Muscle layer of duodenum (tissue), 2 donors: Measurements from ENCODE around the gene ADGRB2.

Experiments used
- H3K27ac ChIP-seq: one replicate; pipeline ENCODE4 v1.7.0; 2013; ENCODE audit warnings: mild to moderate bottlenecking, low read length
- H3K27me3 ChIP-seq: one replicate; pipeline ENCODE4 v1.7.0; 2013; ENCODE audit warnings: low read depth, mild to moderate bottlenecking, control low read depth, low read length
- H3K36me3 ChIP-seq, 2 donors: one replicate each; pipeline ENCODE4 v1.7.0; 2013; ENCODE audit warnings: low read length in 2 of 2, control low read depth in 1 of 2, mild to moderate bottlenecking in 1 of 2; ENCODE audit not compliant: insufficient read depth in 2 of 2, control insufficient read depth in 1 of 2
- H3K4me1 ChIP-seq, 2 donors: one replicate each; pipeline ENCODE4 v1.7.0; 2013; ENCODE audit warnings: low read length in 2 of 2, mild to moderate bottlenecking in 2 of 2, control low read depth in 1 of 2, moderate library complexity in 1 of 2; ENCODE audit not compliant: insufficient read depth in 2 of 2, control insufficient read depth in 1 of 2
- H3K4me3 ChIP-seq, 2 donors: one replicate each; pipeline ENCODE4 v1.7.0; 2013; ENCODE audit warnings: low read length in 2 of 2, low read depth in 1 of 2, mild to moderate bottlenecking in 1 of 2
- H3K9me3 ChIP-seq, 2 donors: one replicate each; pipeline ENCODE4 v1.7.0; 2013; ENCODE audit warnings: low read length in 2 of 2, control low read depth in 1 of 2, mild to moderate bottlenecking in 1 of 2; ENCODE audit not compliant: control insufficient read depth in 1 of 2
- donor health status: healthy.

Gene ADGRB2

DNA sequence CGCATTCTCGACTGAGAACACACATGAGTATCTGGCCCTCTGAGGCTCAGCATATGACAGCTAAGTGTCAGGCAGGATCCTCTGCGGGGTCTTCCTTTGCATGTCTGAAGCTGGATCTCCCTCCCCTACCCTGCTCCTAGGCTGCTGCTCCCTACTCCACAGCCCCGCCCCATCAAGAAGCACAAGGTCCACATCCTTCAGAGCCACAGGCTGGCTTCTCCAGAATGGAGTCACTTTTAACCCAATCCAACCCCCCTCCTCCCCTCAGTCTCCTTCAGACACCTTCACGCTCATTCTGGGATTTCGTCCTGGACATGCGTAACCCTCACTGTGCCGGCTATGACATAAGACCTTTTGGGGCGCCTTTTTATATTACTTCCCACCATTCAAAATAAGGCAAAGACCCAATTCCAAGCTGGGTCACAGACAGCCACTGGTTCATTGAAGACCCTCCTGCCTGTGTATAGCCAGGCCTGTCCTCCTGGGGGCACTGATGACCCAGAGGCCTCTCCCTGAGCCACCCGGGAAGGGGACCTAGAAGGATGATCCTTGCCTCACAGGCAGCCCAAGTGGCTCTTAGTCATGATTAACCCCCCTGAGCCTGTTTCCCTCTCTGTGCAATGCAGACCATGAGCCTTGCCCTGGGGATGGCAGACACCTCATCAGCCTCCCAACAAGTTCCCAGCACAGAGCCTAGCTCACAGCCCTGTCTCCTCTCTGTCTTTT, 4.7 kb downstream of the ADGRB2 start:
- H3K27ac ChIP-seq, result no peak overlapping the region
- no peaks in the 10 kb centered on the region for H3K36me3 ChIP-seq
- H3K4me1 ChIP-seq, result peaks cover 3 to 37% of the 10 kb centered on the region in 2 donors
- H3K27me3 ChIP-seq, result peaks cover 23% of the 10 kb centered on the region
- H3K4me3 ChIP-seq, result no peak overlapping the region
- no peaks in the 10 kb centered on the region for H3K9me3 ChIP-seq

DNA sequence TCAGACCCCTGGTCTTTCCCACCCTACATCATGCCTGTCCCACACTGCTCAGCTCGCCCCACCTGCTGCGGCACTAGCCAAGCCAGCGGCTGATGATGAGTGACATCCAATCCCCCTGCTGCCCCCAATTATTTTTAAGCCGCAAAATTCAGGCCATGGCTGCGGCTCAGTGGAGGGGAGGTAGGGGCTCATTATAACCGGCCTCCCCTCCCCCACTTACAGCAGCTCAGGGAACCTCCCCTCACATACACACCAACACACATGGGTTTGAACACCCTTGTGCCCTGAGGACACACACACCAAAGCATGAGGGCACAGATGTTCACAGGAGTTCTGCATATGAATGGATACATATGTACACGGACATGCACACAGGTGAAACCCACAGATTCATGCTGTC, 5.3 kb downstream of the ADGRB2 start:
- peaks cover 6 to 39% of the 10 kb centered on the region in 2 donors for H3K4me1 ChIP-seq
- H3K36me3 ChIP-seq, result no peaks in the 10 kb centered on the region
- no peaks in the 10 kb centered on the region for H3K9me3 ChIP-seq
- H3K27ac ChIP-seq, result no peak overlapping the region
- peaks cover 22% of the 10 kb centered on the region for H3K27me3 ChIP-seq
- H3K4me3 ChIP-seq, result no peak overlapping the region

DNA sequence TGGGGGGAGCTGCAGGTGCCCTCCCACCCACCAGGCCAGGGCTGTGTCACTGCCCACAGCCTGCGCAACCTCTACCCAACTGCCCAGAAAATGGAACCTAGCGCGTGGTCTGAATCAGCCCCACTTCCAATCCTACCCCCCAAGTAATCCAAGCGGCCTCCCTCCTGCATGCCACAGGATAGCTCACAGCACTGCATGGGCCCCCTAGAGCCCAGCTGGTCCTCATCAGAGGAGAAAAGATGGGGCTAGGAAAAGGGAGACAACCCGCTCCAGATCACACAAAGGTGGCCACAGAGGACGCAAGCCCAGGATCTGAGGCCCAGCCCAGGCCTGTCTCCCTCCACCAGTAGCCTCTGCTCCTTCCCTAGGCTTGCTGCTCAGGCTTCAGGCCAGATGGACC, 6.2 kb downstream of the ADGRB2 start:
- Histone ChIP-seq H3K4me1 (peaks cover 9 to 36% of the 10 kb centered on the region in 2 donors), H3K9me3 (no peaks in the 10 kb centered on the region), H3K27ac (no peak overlapping the region)

DNA sequence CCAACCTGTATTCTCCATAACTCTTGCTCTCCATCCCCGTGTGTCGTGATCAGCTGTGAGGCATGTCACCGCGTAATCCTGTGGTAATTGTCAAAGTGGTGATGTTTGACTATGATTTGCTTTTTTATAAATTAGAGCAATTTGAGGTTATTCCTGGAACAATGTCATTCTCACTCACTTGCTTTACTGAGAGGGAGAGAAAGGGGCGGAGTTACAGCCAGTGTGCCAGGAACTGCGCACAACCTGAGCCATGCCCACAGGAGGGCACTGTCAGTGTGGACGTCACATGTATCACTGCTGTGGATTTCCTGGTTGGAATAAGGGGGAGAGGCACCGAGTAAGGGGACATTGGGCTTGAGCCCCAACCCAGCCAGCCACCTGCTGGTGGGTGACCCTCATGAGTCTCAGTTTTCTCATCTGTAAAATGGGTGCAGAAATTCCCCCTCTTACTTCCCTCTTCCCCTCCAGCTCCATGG, 6.9 kb downstream of the ADGRB2 start:
- Histone ChIP-seq H3K36me3 (no peaks in the 10 kb centered on the region), H3K27ac (no peak overlapping the region), H3K9me3 (no peaks in the 10 kb centered on the region), H3K4me1 (peaks cover 9 to 29% of the 10 kb centered on the region in 2 donors), H3K4me3 (no peak overlapping the region), H3K27me3 (peaks cover 12% of the 10 kb centered on the region)

More for the DNA sequence above, 6.2 kb downstream of the ADGRB2 start:
- Histone ChIP-seq H3K27me3 (peaks cover 18% of the 10 kb centered on the region), H3K36me3 (no peaks in the 10 kb centered on the region), H3K4me3 (no peak overlapping the region)

DNA sequence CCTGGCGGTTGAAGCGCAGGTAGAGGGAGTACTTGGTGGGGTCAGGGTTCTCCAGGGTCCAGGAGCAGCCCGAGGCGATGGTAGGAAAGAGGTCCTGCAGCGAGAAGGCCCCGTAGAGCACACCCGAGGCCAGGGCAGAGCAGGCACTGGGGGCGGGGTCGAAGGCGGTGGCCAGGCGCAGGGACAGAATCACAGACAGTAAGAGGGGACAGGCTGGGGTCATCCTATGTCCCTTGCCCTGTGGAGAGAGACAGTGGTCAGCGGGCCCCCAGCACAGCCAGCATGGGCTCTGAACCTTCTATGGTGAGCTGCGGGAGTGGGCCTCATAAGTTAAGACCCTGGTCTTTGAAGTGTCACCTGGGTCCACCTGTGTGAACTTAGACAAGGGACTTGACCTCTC, 7.6 kb downstream of the ADGRB2 start:
- peaks cover 9% of the 10 kb centered on the region for H3K27me3 ChIP-seq
- H3K27ac ChIP-seq, result no peak overlapping the region
- peaks cover 9 to 23% of the 10 kb centered on the region in 2 donors for H3K4me1 ChIP-seq

DNA sequence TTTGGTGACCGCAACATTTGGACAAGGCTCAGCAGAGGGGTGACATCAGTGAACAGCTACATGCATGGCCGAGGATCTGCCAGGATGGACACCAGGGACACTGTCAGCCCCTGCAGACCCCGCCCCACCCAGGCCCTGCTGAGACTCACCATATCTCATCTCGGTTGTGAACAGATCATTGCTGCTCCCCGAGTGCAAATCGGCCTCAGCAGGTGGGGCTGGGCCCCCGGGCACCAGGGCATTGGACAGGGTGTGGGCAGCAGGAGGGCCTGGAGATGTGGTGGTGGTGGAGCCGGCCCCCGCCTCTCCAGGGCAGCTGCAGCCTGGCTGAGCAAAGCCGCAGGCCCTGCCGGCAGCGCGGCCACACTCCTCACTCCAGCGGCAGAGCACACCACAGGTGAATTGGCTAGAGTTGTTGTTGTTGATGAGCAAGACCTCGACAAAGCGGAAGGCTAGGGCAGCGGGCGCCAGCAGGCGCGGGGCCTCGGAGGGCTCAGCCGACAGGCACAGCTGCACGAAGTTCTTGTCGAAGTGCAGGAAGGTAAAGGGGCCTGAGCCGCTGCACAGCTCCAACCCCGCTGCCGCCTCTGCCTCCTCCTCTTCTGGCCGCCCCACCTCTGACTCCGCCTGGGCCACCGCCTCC, 8.2 kb downstream of the ADGRB2 start:
- Histone ChIP-seq H3K4me1 (peaks cover 9 to 17% of the 10 kb centered on the region in 2 donors), H3K4me3 (no peak overlapping the region), H3K36me3 (no peaks in the 10 kb centered on the region), H3K9me3 (no peaks in the 10 kb centered on the region), H3K27me3 (peaks cover 4% of the 10 kb centered on the region), H3K27ac (no peak overlapping the region)

More for the DNA sequence above, 7.6 kb downstream of the ADGRB2 start:
- no peaks in the 10 kb centered on the region for H3K36me3 ChIP-seq
- H3K9me3 ChIP-seq, result no peaks in the 10 kb centered on the region
- H3K4me3 ChIP-seq, result no peak overlapping the region

DNA sequence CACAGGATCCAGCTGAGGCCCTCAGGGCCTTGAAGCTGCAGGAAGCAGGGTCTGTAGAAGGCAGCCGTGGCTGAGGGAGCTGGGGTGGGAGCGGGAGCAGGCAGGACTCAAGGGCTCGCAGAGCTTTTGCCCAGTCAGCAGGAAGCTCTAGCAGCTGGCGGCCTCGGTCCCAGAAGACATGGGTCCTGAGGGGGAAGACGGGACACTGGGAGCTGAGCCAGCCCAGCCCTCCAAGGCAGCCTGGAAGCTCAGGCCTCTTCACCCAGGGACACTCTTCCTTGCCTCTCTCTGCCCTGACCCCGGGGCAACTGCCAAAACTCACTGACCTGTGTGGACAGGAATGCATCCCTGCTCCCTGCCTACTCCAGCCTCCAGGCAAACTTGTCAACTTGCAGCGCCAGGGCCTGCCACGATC, 8.9 kb downstream of the ADGRB2 start:
- Histone ChIP-seq H3K36me3 (no peaks in the 10 kb centered on the region), H3K27ac (no peak overlapping the region), H3K4me3 (no peak overlapping the region), H3K4me1 (peaks cover 9% of the 10 kb centered on the region in 2 donors), H3K27me3 (peaks cover 3% of the 10 kb centered on the region), H3K9me3 (no peaks in the 10 kb centered on the region)

DNA sequence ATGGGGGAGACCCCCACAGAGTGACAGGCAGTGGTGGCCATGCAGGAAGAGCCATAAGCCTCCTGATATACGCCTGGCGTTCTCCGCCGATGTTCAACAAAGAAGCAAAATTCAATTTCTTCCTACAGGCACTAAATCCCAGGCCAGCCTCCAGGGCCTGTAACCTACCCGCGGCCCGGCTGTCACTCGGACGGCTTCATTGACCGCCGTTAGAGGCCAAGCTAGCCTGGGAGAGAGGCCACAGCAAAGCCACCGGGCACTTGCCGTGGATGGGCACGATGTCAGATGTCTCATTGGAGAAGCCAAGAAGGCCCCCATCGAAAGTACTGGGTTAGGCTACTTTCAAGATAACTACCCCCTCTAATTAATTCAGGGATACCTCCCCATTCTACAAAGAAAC, 9.7 kb downstream of the ADGRB2 start:
- H3K4me1 ChIP-seq, result peaks cover 9% of the 10 kb centered on the region in 2 donors
- H3K27ac ChIP-seq, result no peak overlapping the region
- no peaks in the 10 kb centered on the region for H3K36me3 ChIP-seq
- H3K27me3 ChIP-seq, result no peaks in the 10 kb centered on the region
- H3K4me3 ChIP-seq, result no peak overlapping the region
- no peaks in the 10 kb centered on the region for H3K9me3 ChIP-seq

DNA sequence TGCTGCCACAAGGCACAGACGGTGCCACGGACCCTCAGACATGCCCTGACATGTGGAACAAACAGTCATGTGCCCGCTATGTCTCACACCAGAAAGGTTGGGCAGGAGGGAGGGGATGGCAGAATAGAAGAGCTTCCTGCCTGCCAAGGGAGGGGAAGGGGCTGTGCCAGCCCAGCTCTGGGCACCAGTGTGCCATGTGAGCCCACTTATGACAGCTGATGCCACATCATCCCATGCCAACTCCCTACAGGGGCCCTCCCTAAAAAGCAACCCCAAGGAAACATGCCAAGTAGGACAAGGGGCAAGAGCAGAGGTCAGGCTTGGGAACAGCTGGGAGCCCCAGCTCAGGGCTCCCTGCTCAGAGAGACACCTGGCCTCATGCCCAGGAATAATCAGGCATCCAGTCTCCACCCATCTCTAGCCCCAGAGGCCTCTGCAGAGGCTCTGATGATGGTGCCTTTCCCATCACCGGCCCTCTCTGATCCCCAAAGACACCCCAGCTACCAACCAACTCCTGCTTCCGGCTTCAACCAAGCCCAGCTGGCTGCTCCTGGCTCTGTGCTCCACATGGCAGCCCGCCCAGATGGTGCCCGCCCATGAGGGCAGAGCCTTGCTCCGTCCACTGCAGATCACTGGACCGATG, 10.3 kb downstream of the ADGRB2 start:
- H3K36me3 ChIP-seq, result no peaks in the 10 kb centered on the region
- H3K4me3 ChIP-seq, result no peak overlapping the region
- no peaks in the 10 kb centered on the region for H3K27me3 ChIP-seq
- H3K27ac ChIP-seq, result no peak overlapping the region
- peaks cover 9% of the 10 kb centered on the region in 2 donors for H3K4me1 ChIP-seq
- H3K9me3 ChIP-seq, result no peaks in the 10 kb centered on the region

DNA sequence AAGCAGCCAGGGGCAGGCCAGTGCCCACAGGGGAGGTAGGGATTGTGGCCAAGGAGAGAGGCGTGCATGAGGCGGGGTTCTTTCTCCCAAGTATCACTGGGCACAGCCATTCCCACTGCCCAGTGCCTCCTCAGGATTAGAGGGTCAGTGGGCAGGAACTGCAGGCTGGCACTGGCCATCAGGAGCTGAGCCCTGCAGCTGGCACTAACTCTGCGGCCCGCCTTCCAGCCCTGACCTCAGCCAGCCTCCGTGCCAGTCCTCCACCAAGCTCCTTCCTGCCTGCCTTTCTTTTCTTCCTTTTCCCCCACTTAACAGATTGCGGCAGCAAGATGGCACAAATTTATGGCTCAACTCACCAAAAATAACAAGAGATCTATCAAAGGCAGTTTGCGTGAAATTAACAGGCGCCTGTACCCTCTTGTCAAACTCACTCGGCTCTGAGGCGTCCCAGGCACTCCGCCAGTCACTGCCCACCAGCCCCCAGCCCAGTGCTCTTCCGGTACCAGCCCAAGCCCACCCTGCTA, 11.1 kb downstream of the ADGRB2 start:
- Histone ChIP-seq H3K4me1 (peaks cover 9% of the 10 kb centered on the region in 2 donors), H3K36me3 (no peaks in the 10 kb centered on the region), H3K27ac (no peak overlapping the region), H3K4me3 (no peak overlapping the region), H3K9me3 (no peaks in the 10 kb centered on the region), H3K27me3 (no peaks in the 10 kb centered on the region)

DNA sequence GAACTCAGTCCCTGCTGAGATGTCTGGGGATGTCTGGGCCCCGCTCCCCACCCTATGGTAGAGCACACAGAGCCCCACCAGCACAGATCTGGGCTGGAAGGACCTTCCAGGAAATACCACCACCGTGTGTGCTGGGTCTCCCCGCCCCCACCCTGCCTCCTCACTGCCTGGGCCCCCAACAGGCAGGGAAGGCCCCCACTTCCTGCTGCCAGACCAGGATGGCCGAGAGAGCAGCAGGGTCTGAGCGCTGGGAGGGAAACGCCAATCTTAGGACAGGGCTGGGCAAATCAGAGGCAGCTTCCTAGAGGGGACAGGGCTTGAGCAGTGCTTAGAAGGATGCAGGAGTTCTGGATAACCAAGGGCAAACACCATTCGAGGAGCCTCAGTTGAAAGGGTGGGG, 11.9 kb downstream of the ADGRB2 start:
- no peak overlapping the region for H3K4me3 ChIP-seq
- H3K4me1 ChIP-seq, result peaks cover 9% of the 10 kb centered on the region in 2 donors
- no peak overlapping the region for H3K27ac ChIP-seq
- H3K9me3 ChIP-seq, result no peaks in the 10 kb centered on the region
- H3K36me3 ChIP-seq, result no peaks in the 10 kb centered on the region
- no peaks in the 10 kb centered on the region for H3K27me3 ChIP-seq
